Lower leg skin (tissue), 3 donors: Measurements from ENCODE around the gene ERGIC1.

Experiments used
- CTCF ChIP-seq, 3 donors: fragments of 450-650 bp; IDR thresholded peaks; one replicate each; pipeline ENCODE4 v1.5.1; 2016; ENCODE audit warnings: antibody characterized with exemption in 3 of 3, mild to moderate bottlenecking in 3 of 3, moderate library complexity in 2 of 3
- POLR2A ChIP-seq, 2 donors: fragments of 450-650 bp; IDR thresholded peaks; one replicate each; pipeline ENCODE4 v1.6.1; 2016 to 2017; ENCODE audit warnings: antibody characterized with exemption in 2 of 2, mild to moderate bottlenecking in 1 of 2, moderate library complexity in 1 of 2

DNA sequence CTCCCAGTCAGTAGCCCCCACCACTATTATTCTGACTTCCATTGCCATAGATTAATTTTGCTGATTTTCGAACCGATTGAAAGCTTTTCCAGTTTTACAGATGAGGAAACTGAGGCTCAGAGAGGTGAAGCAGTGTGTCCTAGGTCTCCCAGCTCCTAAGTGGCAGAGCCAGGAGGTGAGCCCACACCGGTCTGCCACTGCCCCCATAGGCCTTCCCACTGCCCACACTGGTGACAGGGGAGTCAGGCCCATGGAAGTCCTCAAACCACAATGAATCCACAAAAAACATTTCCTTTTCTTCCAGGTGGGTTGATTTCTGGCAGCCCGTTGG lies 70.2 kb downstream of the ERGIC1 start:
- TF ChIP-seq CTCF (IDR thresholded peaks at IDR 0.05) (no peak), POLR2A (IDR thresholded peaks at IDR 0.05) (no peak)
